Activated CD8-positive, alpha-beta T cell treated with anti-CD3 and anti-CD28 coated beads, Interleukin-2, amount 10 ng/mL, durations not matched to agents 7 days and 5 days (primary cell): ENCODE results near the gene ZNF705A. TPM values are rescaled to one million over a fixed set of nuclear protein-coding genes. Genes with fewer than 3 reads are reported as not detected.

Experiments used
- total RNA-seq, 2 experiments: library from RNA; stranded (reverse); gene quantifications; one replicate each; pipeline ENCODE4 v1.2.3, GENCODE V29; 2021

ZNF705A gene
- total RNA-seq, 2 experiments from 2014 or later = not detected

Other genes starting within 250 kb of the ZNF705A start
- 100 to 1,000 TPM; 255 to 266 TPM for gene SLC2A3, start 220.8 kb upstream of the ZNF705A start, total RNA-seq
- 10 to 100 TPM; 16.9 to 17.1 TPM for gene FOXJ2, start 124.3 kb upstream of the ZNF705A start, total RNA-seq
- gene C3AR1, start 90.7 kb upstream of the ZNF705A start, total RNA-seq = 1 to 10 TPM; 8.8 to 9.1 TPM
- 10 to 100 TPM; 31.9 to 34.3 TPM for gene NECAP1, start 74.7 kb upstream of the ZNF705A start, total RNA-seq
- under 1 TPM in 1 of 2 experiments, not detected in 1; 0.34 TPM for gene CLEC4A, start 33.4 kb upstream of the ZNF705A start, total RNA-seq
- under 1 TPM in 1 of 2 experiments, not detected in 1; 0.10 TPM for gene FAM90A1, start 70.6 kb downstream of the ZNF705A start, total RNA-seq